Measurements from ENCODE around the gene PLPPR4.
A peak's percentile ranks its signal among the peaks of the same experiment; 100 is the strongest.
"Not testable (repeated sequence)": the region's sequence is repeated elsewhere in the genome, so short reads cannot be mapped to it uniquely, and the experiment has no call there.

Gene PLPPR4

DNA sequence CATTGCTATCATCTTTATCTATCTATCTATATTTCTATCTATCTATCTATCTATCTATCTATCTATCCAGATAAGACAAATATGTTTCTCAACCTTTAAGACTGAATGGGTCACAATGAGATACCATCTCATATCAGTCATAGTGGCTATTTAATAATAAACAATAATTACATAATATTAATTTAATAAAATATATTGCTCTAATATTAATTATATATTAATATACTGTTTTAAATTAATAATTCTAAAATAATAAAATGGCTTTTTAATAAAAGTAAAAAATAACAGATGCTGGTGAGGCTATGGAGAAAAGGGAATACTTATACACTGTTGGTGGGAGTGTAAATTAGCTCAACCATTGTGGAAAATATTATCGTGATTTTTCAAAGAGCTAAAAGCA, 13.0 kb upstream of the PLPPR4 start:
- TF ChIP-seq, protein P1, sequence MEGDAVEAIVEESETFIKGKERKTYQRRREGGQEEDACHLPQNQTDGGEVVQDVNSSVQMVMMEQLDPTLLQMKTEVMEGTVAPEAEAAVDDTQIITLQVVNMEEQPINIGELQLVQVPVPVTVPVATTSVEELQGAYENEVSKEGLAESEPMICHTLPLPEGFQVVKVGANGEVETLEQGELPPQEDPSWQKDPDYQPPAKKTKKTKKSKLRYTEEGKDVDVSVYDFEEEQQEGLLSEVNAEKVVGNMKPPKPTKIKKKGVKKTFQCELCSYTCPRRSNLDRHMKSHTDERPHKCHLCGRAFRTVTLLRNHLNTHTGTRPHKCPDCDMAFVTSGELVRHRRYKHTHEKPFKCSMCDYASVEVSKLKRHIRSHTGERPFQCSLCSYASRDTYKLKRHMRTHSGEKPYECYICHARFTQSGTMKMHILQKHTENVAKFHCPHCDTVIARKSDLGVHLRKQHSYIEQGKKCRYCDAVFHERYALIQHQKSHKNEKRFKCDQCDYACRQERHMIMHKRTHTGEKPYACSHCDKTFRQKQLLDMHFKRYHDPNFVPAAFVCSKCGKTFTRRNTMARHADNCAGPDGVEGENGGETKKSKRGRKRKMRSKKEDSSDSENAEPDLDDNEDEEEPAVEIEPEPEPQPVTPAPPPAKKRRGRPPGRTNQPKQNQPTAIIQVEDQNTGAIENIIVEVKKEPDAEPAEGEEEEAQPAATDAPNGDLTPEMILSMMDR (IDR thresholded peaks at IDR 0.05; ENCODE audit: low read depth, low read length) = no peak
- no peaks in the 10 kb centered on the region for H3K27me3 ChIP-seq
- H3K4me3 ChIP-seq (ENCODE audit: low read depth, low read length) = no peak overlapping the region
- no peak for DNase-seq
- H3K4me1 ChIP-seq = no peaks in the 10 kb centered on the region
- H3K36me3 ChIP-seq = no peaks in the 10 kb centered on the region
- H3K9me3 ChIP-seq = no peaks in the 10 kb centered on the region

DNA sequence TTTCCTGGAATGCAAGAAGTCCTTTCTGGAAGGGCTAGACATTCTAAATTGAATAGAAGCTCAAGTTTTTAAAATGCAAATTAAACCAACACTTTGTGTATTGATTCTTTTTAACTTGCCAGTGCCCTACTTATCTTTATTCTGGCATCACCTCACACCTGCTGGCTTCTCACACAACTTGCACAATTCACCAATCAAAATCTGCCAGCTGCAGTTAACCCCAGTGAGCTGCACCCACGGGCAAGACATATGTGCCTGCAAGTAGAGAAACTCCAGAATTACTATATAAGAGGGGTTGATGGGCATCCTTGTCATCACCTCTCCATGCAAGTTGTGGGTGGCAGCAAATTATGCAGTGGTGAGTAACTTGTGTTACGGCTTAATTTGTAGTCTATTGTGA, 11.7 kb upstream of the PLPPR4 start:
- TF ChIP-seq, protein P1 (IDR thresholded peaks at IDR 0.05; ENCODE audit: low read depth, low read length) = no peak
- Histone ChIP-seq H3K36me3 (no peaks in the 10 kb centered on the region), H3K9me3 (no peaks in the 10 kb centered on the region), H3K27me3 (no peaks in the 10 kb centered on the region), H3K4me3 (ENCODE audit: low read depth, low read length) (no peak overlapping the region), H3K4me1 (no peaks in the 10 kb centered on the region)
- DNase-seq = no peak

DNA sequence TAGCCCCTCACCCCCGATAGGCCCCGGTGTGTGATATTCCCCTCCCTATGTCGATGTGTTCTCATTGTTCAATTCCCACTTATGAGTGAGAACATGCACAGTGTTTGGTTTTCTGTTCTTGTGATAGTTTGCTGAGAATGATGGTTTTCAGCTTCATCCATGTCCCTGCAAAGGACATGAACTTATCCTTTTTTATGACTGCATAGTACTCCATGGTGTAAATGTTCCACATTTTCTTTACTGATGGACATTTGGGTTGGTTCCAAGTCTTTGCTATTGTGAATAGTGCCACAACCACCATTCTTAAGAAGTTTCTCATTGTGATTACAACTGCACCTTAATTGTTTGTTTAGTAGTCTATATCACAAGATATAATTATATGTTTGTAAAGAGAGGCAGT, 3.9 kb upstream of the PLPPR4 start:
- DNase-seq; H3K27me3 ChIP-seq; H3K36me3 ChIP-seq; H3K4me1 ChIP-seq; H3K9me3 ChIP-seq; H3K4me3 ChIP-seq (ENCODE audit: low read depth, low read length): not testable (repeated sequence)

GRCh38 chr1:99265124-99265523, 832 bp downstream of the PLPPR4 start:
- no peaks in the 10 kb centered on the region for H3K4me1 ChIP-seq
- DNase-seq = no peak
- no peaks in the 10 kb centered on the region for H3K9me3 ChIP-seq
- H3K27me3 ChIP-seq = no peaks in the 10 kb centered on the region
- TF ChIP-seq, protein P1 (IDR thresholded peaks at IDR 0.05; ENCODE audit: low read depth, low read length) = no peak
- H3K36me3 ChIP-seq = no peaks in the 10 kb centered on the region
- H3K4me3 ChIP-seq (ENCODE audit: low read depth, low read length) = peak overlapping the region; percentile 89

GRCh38 chr1:99266726-99267125, 2.4 kb downstream of the PLPPR4 start:
- Histone ChIP-seq H3K4me3 (ENCODE audit: low read depth, low read length) (no peak overlapping the region), H3K36me3 (no peaks in the 10 kb centered on the region), H3K27me3 (no peaks in the 10 kb centered on the region), H3K4me1 (no peaks in the 10 kb centered on the region), H3K9me3 (no peaks in the 10 kb centered on the region)
- TF ChIP-seq, protein P1 (IDR thresholded peaks at IDR 0.05; ENCODE audit: low read depth, low read length) = no peak
- no peak for DNase-seq

DNA sequence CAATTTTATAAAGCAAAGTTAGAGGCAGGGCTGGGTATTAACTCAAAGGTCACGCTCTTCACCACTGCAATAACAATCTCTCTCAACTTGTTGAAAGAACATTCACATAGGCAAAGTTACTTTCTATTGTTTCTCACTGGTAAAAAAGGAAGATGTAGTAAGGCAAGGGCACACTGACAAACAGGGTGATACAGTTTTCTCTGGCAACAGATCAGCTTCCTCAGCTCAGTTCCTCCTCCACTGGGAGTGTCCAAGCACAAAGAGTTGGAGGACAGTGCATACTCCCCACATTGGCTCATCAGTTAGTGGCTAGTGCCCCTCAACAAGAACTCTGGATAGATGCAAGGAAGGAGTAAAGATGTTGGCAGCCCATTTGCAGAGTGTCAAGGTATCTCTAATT, 3.7 kb downstream of the PLPPR4 start:
- Histone ChIP-seq H3K36me3 (no peaks in the 10 kb centered on the region), H3K4me3 (ENCODE audit: low read depth, low read length) (no peak overlapping the region), H3K9me3 (no peaks in the 10 kb centered on the region), H3K4me1 (no peaks in the 10 kb centered on the region), H3K27me3 (no peaks in the 10 kb centered on the region)
- TF ChIP-seq, protein P1 (IDR thresholded peaks at IDR 0.05; ENCODE audit: low read depth, low read length) = no peak
- DNase-seq = no peak

DNA sequence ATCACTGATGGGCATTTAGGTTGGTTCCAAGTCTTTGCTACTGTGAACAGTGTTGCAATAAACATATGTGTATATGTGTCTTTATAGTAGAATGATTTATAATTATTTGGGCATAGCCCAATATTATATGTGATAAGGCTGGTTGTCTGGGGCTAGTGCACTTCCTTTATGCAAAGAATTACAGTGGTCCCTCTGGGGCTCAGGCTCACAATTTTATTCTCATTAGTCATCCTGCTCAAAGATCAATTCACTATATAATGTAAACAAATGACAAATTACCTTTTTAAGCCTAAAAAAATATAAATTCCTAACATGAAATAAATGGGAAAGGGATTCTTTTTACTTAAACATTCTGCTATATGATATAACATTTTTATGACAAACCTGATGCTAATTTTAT, 5.0 kb downstream of the PLPPR4 start:
- H3K4me1 ChIP-seq = no peaks in the 10 kb centered on the region
- no peak overlapping the region for H3K4me3 ChIP-seq (ENCODE audit: low read depth, low read length)

More for the DNA sequence above, 5.0 kb downstream of the PLPPR4 start:
- Histone ChIP-seq H3K27me3 (no peaks in the 10 kb centered on the region), H3K36me3 (no peaks in the 10 kb centered on the region), H3K9me3 (no peaks in the 10 kb centered on the region)
- no peak for DNase-seq
- TF ChIP-seq, protein P1 (IDR thresholded peaks at IDR 0.05; ENCODE audit: low read depth, low read length) = no peak
